Left ventricle myocardium inferior (tissue), 1 donor: Measurements from ENCODE around the gene KTI12. TPM values are rescaled to one million over a fixed set of nuclear protein-coding genes. Genes with fewer than 3 reads are reported as not detected.

ENCODE experiments used
- DNase-seq: peaks from one replicate; pipeline ENCODE4 v3.0.0-alpha.2; 2020
- H3K27ac ChIP-seq: fragments of 200-600 bp; replicated peaks from 2 replicates; pipeline ENCODE4 v1.8.0; 2021
- H3K27me3 ChIP-seq: fragments of 200-600 bp; 2 replicates; pipeline ENCODE4 v1.8.0; 2021; ENCODE audit warnings: low read depth
- H3K36me3 ChIP-seq: fragments of 200-600 bp; 2 replicates; pipeline ENCODE4 v1.8.0; 2021
- H3K4me1 ChIP-seq: fragments of 200-600 bp; 2 replicates; pipeline ENCODE4 v1.8.0; 2021
- H3K4me3 ChIP-seq: fragments of 200-600 bp; 2 replicates; pipeline ENCODE4 v1.8.0; 2021; ENCODE audit warnings: mild to moderate bottlenecking, moderate library complexity
- H3K9me3 ChIP-seq: fragments of 200-600 bp; replicated peaks from 2 replicates; pipeline ENCODE4 v1.8.0; 2021
- intact Hi-C: fragments of 100-400 bp; cut with micrococcal nuclease; formaldehyde crosslinking; loops from one replicate; pipeline ENCODE4 v1.11.0; 2022
- total RNA-seq: library from RNA; stranded (reverse); fragmentation: NEBNext Ultra II Directional; extraction: Animal tissue kit (Norgen Biotek cat#: 25700); gene quantifications from one replicate; pipeline ENCODE4 v1.2.1, GENCODE V29; 2021
- TF ChIP-seq, protein P1 (sequence below): fragments of 200-600 bp; IDR thresholded peaks from 2 replicates; pipeline ENCODE4 v1.8.0; 2021; ENCODE audit warnings: antibody characterized with exemption, mild to moderate bottlenecking, borderline replicate concordance
- donor health status: DM: no; HTN: yes; CAD: no; lungs with severe emphysema.

KTI12 gene
- total RNA-seq, 1 donor from 2014 or later = 3.2 TPM

DNA sequence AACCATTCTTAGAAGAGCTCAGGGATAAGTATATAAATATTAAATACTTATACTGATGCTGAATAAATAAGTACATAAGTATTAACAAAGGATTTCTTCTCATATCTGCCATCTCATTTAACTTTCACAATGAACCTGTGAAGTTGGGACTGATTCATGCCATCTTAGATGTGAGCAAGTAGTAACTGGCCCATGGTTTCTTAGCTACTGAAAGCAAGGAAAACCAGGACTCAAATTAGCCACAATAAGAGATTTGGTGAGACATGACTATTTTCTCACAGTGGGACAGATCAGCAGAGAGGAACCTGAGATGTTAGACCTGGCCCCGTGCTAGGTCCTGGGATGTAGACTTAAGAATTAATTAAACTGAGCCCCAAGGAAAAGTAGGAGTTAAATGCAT is 34.9 kb downstream of the KTI12 start:
- Histone ChIP-seq H3K9me3 (no peaks in the 10 kb centered on the region), H3K27ac (no peak overlapping the region), H3K27me3 (peaks cover 59% of the 10 kb centered on the region), H3K4me1 (no peaks in the 10 kb centered on the region), H3K4me3 (no peak overlapping the region), H3K36me3 (no peaks in the 10 kb centered on the region)
- intact Hi-C loops = no loop called here
- TF ChIP-seq, protein P1, sequence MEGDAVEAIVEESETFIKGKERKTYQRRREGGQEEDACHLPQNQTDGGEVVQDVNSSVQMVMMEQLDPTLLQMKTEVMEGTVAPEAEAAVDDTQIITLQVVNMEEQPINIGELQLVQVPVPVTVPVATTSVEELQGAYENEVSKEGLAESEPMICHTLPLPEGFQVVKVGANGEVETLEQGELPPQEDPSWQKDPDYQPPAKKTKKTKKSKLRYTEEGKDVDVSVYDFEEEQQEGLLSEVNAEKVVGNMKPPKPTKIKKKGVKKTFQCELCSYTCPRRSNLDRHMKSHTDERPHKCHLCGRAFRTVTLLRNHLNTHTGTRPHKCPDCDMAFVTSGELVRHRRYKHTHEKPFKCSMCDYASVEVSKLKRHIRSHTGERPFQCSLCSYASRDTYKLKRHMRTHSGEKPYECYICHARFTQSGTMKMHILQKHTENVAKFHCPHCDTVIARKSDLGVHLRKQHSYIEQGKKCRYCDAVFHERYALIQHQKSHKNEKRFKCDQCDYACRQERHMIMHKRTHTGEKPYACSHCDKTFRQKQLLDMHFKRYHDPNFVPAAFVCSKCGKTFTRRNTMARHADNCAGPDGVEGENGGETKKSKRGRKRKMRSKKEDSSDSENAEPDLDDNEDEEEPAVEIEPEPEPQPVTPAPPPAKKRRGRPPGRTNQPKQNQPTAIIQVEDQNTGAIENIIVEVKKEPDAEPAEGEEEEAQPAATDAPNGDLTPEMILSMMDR = no peak
- DNase-seq = no peak

DNA sequence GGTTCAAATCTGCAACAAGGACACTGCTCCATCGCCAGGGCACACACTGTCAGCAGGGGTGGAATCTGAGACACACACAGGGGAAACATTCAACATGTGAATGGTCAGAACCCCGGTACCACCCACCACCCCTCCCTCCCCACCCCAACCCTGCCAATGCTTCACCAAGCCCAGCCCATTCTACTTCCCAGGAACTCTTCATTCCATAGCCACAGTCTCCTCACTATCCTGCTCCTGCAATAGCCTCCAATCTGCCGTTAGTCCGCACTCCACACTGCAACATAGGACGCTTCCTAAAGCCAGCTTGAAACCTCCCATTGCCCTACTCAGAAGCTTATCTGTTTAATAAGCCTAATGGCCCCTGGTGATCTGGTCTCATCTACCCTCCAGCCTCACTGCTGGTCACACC is 35.6 kb downstream of the KTI12 start:
- Histone ChIP-seq H3K27me3 (peaks cover 59% of the 10 kb centered on the region), H3K4me1 (no peaks in the 10 kb centered on the region), H3K36me3 (no peaks in the 10 kb centered on the region), H3K9me3 (no peaks in the 10 kb centered on the region), H3K27ac (no peak overlapping the region), H3K4me3 (no peak overlapping the region)
- no peak for DNase-seq
- intact Hi-C loops = no loop called here
- TF ChIP-seq, protein P1 = no peak

- H3K36me3 ChIP-seq = no peaks in the 10 kb centered on the region
- TF ChIP-seq, protein P1 = no peak
- no peaks in the 10 kb centered on the region for H3K4me1 ChIP-seq
- peak within 1 kb of the TSS; percentile 60 for H3K4me3 ChIP-seq
- intact Hi-C loops = no loop called here
- H3K27me3 ChIP-seq = peaks cover 75% of the 10 kb centered on the region
- DNase-seq = peak; percentile 32
- H3K27ac ChIP-seq = no peak within 1 kb of the TSS
- H3K9me3 ChIP-seq = no peaks in the 10 kb centered on the region
Observed at GRCh38 chr1:51990478-51990965, 43.1 kb downstream of the KTI12 start, which contains the start of gene RAB3B. RAB3B (minus strand) TSS chr1:51990700; CDS start chr1:51977117, 13,583 bp downstream.

DNA sequence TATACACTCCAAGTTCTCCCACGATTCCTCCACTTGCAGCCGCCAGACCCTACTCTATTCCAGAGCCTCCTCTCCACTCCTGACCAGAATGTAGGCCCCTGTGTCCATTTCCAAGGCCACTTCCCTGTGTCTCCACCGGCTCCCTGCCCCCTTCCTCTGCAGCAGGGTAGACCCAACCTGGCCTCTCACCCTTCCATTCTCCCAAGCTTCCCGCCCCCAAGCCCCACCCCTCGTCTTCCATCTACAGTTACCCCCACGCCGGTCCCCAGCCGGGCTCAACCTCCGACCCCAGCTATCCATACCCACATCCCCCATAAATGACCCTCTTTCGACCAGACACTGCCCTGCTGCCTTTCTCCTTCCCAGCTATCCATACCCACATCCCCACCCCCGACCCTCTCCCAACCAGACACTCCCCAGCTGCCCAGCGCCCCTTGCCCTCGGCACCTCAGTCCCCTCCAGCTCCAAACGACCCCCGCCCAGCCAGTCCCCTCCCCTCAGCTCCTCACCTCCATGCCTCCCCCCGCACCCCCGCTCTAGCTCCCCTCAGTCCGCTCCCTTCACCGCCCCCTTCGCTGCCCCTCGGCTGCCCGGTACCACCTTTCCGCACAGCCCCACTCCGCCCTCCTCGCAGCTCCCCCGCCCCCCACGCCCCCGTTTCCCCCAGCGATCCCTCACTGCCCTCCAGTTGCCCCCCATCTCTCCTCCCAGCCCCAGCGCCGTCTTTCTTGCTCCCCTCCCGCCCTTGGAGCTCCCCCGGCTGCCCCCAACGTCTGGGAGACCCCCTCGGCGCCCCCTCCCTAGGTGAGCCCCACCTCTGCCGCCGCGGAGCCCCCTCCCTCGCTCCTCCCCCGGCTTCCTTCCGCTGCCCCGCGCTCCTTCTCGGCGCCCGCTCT is 43.8 kb downstream of the KTI12 start:
- Histone ChIP-seq H3K4me1 (no peaks in the 10 kb centered on the region), H3K27me3 (peaks cover 68% of the 10 kb centered on the region), H3K4me3 (peak overlapping the region; percentile 60), H3K36me3 (no peaks in the 10 kb centered on the region), H3K9me3 (no peaks in the 10 kb centered on the region), H3K27ac (no peak overlapping the region)
- intact Hi-C loops = no loop called here
- DNase-seq = no peak
- TF ChIP-seq, protein P1 = no peak

DNA sequence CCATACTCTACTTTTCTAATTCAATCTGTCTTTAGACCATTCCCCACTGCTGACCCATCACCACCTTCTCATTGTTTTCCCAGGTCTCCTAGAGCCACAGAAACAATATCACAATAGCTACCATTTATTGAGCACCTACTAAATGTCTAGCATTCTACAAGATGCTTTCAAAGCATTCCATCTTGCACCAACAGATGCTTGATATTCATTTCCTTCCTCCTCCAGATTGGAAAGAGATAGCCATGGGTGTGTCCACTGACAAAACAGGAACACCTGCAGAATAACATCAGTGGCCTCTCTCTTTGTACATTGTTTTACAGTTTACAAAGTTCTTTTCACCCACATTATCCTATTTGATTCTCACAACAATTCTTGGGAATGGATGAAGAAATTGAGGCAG is 45.4 kb downstream of the KTI12 start:
- intact Hi-C loops = no loop called here
- no peaks in the 10 kb centered on the region for H3K36me3 ChIP-seq
- H3K4me3 ChIP-seq = no peak overlapping the region
- H3K27ac ChIP-seq = no peak overlapping the region
- H3K27me3 ChIP-seq = peaks cover 52% of the 10 kb centered on the region
- no peaks in the 10 kb centered on the region for H3K9me3 ChIP-seq
- TF ChIP-seq, protein P1 = no peak
- H3K4me1 ChIP-seq = no peaks in the 10 kb centered on the region
- no peak for DNase-seq
